Right lobe of liver (tissue), 6 donors: Measurements from ENCODE around the gene YBX2. TPM values are rescaled to one million over a fixed set of nuclear protein-coding genes. Genes with fewer than 3 reads are reported as not detected.
"Not testable (repeated sequence)": the region's sequence is repeated elsewhere in the genome, so short reads cannot be mapped to it uniquely, and the experiment has no call there.

Experiments
- ATAC-seq, 4 donors: fragments of 200-7000 bp; cut with Tn5 transposase; one replicate each; pipeline ENCODE4 v1.9.1; 2020; ENCODE audit warnings: mild to moderate bottlenecking in 4 of 4, moderate library complexity in 4 of 4
- DNase-seq, 3 donors: peaks; one replicate each; pipeline ENCODE4 v3.0.0-alpha.2; 2020
- H3K27ac ChIP-seq, 3 donors: fragments of 200-600 bp; one replicate each; pipeline ENCODE4 v1.8.0; 2022
- H3K27me3 ChIP-seq, 2 donors: fragments of 200-600 bp; one replicate each; pipeline ENCODE4 v1.8.0; 2022
- H3K36me3 ChIP-seq, 4 donors: fragments of 200-600 bp; sonication (generic) in 1 of 4; one replicate each; pipeline versions ENCODE4 v1.5.1 to v1.8.0; 2017 to 2022; ENCODE audit warnings: control low read depth in 1 of 4
- H3K4me1 ChIP-seq, 4 donors: fragments of 200-600 bp; sonication (generic) in 1 of 4; one replicate each; pipeline versions ENCODE4 v1.5.1 to v1.8.0; 2017 to 2022; ENCODE audit warnings: control low read depth in 1 of 4
- H3K4me3 ChIP-seq, 3 donors: fragments of 200-600 bp; one replicate each; pipeline ENCODE4 v1.8.0; 2022
- H3K9me3 ChIP-seq, 4 donors: fragments of 200-600 bp; sonication (generic) in 1 of 4; one replicate each; pipeline versions ENCODE4 v1.5.1 to v1.8.0; 2017 to 2022; ENCODE audit warnings: control low read depth in 1 of 4
- CTCF ChIP-seq, 4 donors: fragments of 200-600 bp in 3 of 4; fragments of 450-650 bp in 1 of 4; IDR thresholded peaks; one replicate each; pipeline versions ENCODE4 v1.5.1 to v1.8.0; 2016 to 2022; ENCODE audit warnings: antibody characterized with exemption in 4 of 4, mild to moderate bottlenecking in 2 of 4
- POLR2A ChIP-seq: fragments of 450-650 bp; IDR thresholded peaks from one replicate; pipeline ENCODE4 v1.6.1; 2017; ENCODE audit warnings: antibody characterized with exemption, mild to moderate bottlenecking
- WGBS: methylation state at CpG from one replicate; pipeline ENCODE4 v1.1.6; 2018; ENCODE audit warnings: low coverage, low lambda C conversion rate; ENCODE audit not compliant: insufficient coverage; ENCODE audit errors: missing lambda C conversion rate; 5-methylcytosine and 5-hydroxymethylcytosine counted together
- intact Hi-C, 2 donors: fragments of 100-400 bp; cut with DNase I; formaldehyde crosslinking; loops; one replicate each; pipeline versions ENCODE4 v1.11.2 to v1.14.1; 2022
- total RNA-seq, 6 experiments: library from RNA; depleted of rRNA in 2 of 6; stranded (reverse); fragments of >200 nt in 2 of 6; fragmentation: NEBNext Ultra II Directional in 3 of 6; extraction: Animal tissue kit (Norgen Biotek cat#: 25700) in 3 of 6; gene quantifications; one replicate each; pipeline versions ENCODE4 v1.1.0 to v1.2.4, GENCODE V29; 2016 to 2023
- donor health status: DM: no; HTN: yes; CAD: no.
- donor health status: DM: no; HTN: no; CAD: no.
- donor health status: DM: no; HTN: no; CAD: no.
- donor health status: DM: no; HTN: yes; CAD: no.
- donor health status: DM: no; HTN: yes; CAD: no.

The YBX2 gene
- total RNA-seq, 6 experiments from 2014 or later: 0.27 to 1.7 (median 0.90) TPM

GRCh38 chr17:7336240-7337175 lies 42.1 kb upstream of the YBX2 start, which contains the start of gene ACAP1:
Gene ACAP1 (plus strand): TSS chr17:7336529. CDS start chr17:7336735, 206 bp downstream.
- DNase-seq: peak in 1 of 3 donors; percentile 63
- intact Hi-C loops: no loop called here
- peak; percentile 66 to 81 (median 68) for ATAC-seq
- Histone ChIP-seq H3K36me3 (no peaks in the 10 kb centered on the region), H3K4me3 (peak within 1 kb of the TSS in 2 of 3 donors; percentile 12 to 32), H3K4me1 (no peaks in the 10 kb centered on the region), H3K9me3 (no peaks in the 10 kb centered on the region), H3K27me3 (no peaks in the 10 kb centered on the region), H3K27ac (no peak within 1 kb of the TSS)
- 34% methylated on average over 8 of the region's 17 CpGs for WGBS
- TF ChIP-seq CTCF (IDR thresholded peaks at IDR 0.05): no peak

DNA sequence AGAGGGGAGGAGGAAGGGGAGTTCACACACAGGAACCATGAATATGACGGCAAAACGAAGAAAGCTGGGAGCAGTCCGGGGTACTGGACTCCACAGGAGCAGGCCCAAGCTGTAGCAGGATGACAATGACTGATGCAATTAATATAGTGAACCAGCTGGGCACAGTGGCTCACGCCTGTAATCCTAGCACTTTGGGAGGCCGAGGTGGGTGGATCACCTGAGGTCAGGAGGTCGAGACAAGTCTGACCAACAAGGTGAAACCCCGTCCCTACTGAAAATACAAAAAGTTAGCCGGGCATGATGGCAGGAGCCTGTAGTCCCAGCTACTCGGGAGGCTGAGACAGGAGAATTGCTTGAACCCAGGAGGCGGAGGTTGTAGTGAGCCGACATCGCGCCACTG lies 41.3 kb upstream of the YBX2 start:
- 85% methylated on average over 9 of the region's 13 CpGs for WGBS
- H3K9me3 ChIP-seq, H3K36me3 ChIP-seq, ATAC-seq, H3K4me3 ChIP-seq, H3K27me3 ChIP-seq, DNase-seq, H3K4me1 ChIP-seq, intact Hi-C loops, H3K27ac ChIP-seq: not testable (repeated sequence)

GRCh38 chr17:7334938-7335538 lies 40.6 kb upstream of the YBX2 start:
- intact Hi-C loops: no loop called here
- Histone ChIP-seq H3K27me3 (no peaks in the 10 kb centered on the region), H3K4me1 (peaks cover 0 to 7% (median 0%) of the 10 kb centered on the region in 4 donors), H3K4me3 (no peak overlapping the region), H3K9me3 (no peaks in the 10 kb centered on the region), H3K36me3 (no peaks in the 10 kb centered on the region), H3K27ac (no peak overlapping the region)
- no CpG with 5 or more reads among the region's 3 CpGs for WGBS
- no peak for TF ChIP-seq CTCF (IDR thresholded peaks at IDR 0.05)
- TF ChIP-seq POLR2A: no peak
- no peak for DNase-seq
- peak in 1 of 4 donors; percentile 7 for ATAC-seq

GRCh38 chr17:7332600-7333069 lies 38.2 kb upstream of the YBX2 start:
- H3K4me3 ChIP-seq, intact Hi-C loops, DNase-seq, H3K9me3 ChIP-seq, H3K27me3 ChIP-seq, ATAC-seq, H3K36me3 ChIP-seq, H3K27ac ChIP-seq: not testable (repeated sequence)
- peaks cover 0 to 14% (median 3%) of the 10 kb centered on the region in 4 donors for H3K4me1 ChIP-seq
- WGBS: 41% methylated on average over 11 of the region's 14 CpGs

- intact Hi-C loops: no loop called here
- DNase-seq: no peak
- Histone ChIP-seq H3K4me1 (peaks cover 0 to 14% (median 3%) of the 10 kb centered on the region in 4 donors), H3K27ac (no peak overlapping the region), H3K4me3 (no peak overlapping the region), H3K36me3 (no peaks in the 10 kb centered on the region), H3K27me3 (no peaks in the 10 kb centered on the region), H3K9me3 (no peaks in the 10 kb centered on the region)
- no peak for ATAC-seq
- 80% methylated on average over 1 of the region's 7 CpGs for whole genome bisulfite sequencing
- no peak for TF ChIP-seq POLR2A
- no peak for TF ChIP-seq CTCF (IDR thresholded peaks at IDR 0.05)
Observed at GRCh38 chr17:7332111-7332510, 37.7 kb upstream of the YBX2 start.
